Testis (tissue), 3 donors: ENCODE data around the gene ENTPD2. TPM values are rescaled to one million over a fixed set of nuclear protein-coding genes. Genes with fewer than 3 reads are reported as not detected.

Source experiments
- DNase-seq: peaks from one replicate; pipeline ENCODE4 v3.0.0-alpha.2; 2019
- H3K27ac ChIP-seq, 2 donors: fragments of 200-600 bp; sonication (generic); one replicate each; pipeline ENCODE4 v1.5.1; 2019
- H3K27me3 ChIP-seq: fragments of 200-600 bp; sonication (generic); one replicate; pipeline ENCODE4 v1.5.1; 2019
- H3K36me3 ChIP-seq: fragments of 200-600 bp; sonication (generic); one replicate; pipeline ENCODE4 v1.5.1; 2017; ENCODE audit warnings: low read depth; ENCODE audit errors: missing control alignments
- H3K4me1 ChIP-seq: fragments of 200-600 bp; sonication (generic); one replicate; pipeline ENCODE4 v1.5.1; 2019
- H3K4me3 ChIP-seq, 2 donors: fragments of 200-600 bp; sonication (generic); one replicate each; pipeline ENCODE4 v1.5.1; 2017 to 2019
- H3K9me3 ChIP-seq: fragments of 200-600 bp; sonication (generic); one replicate; pipeline ENCODE4 v1.5.1; 2017
- CTCF ChIP-seq, 3 experiments: fragments of 450-650 bp in 2 of 3; fragments of 200-600 bp in 1 of 3; sonication (generic) in 1 of 3; IDR thresholded peaks; one replicate each; pipeline ENCODE4 v1.5.1; 2016 to 2019; ENCODE audit warnings: antibody characterized with exemption in 3 of 3, mild to moderate bottlenecking in 2 of 3, moderate library complexity in 1 of 3
- POLR2A ChIP-seq: fragments of 450-650 bp; IDR thresholded peaks from one replicate; pipeline ENCODE4 v1.6.1; 2017; ENCODE audit warnings: antibody characterized with exemption, mild to moderate bottlenecking, moderate library complexity
- WGBS, 2 donors: methylation state at CpG; one replicate each; pipeline ENCODE4 v1.1.5; 2018; 5-methylcytosine and 5-hydroxymethylcytosine counted together
- intact Hi-C: fragments of 100-400 bp; cut with DNase I; formaldehyde crosslinking; loops from one replicate; pipeline ENCODE4 v1.15.1; 2023; ENCODE audit warnings: low total_unique reads
- polyA plus RNA-seq: library from polyadenylated mRNA; stranded (reverse); fragments of 350-450 nt; fragmentation: Illumina TruSeq; extraction: RNeasy Lipid Tissue Mini Kit (QIAGEN cat#74804); gene quantifications from one replicate; pipeline ENCODE4 v1.2.3, GENCODE V29; 2014; ENCODE audit warnings: low read depth, low replicate concordance; ENCODE audit not compliant: insufficient read depth
- total RNA-seq, 2 donors: library from RNA; depleted of rRNA; stranded (reverse); fragments of >200 nt; gene quantifications; one replicate each; pipeline ENCODE4 v1.2.3, GENCODE V29; 2016

Gene ENTPD2
- total and polyA plus RNA-seq, 3 donors from 2014 or later: 5.7 to 9.6 (median 8.5) TPM

GRCh38 chr9:137012694-137013570 is 40.9 kb downstream of the ENTPD2 start:
- H3K9me3 ChIP-seq: no peaks in the 10 kb centered on the region
- no peak overlapping the region for H3K27ac ChIP-seq
- TF ChIP-seq POLR2A (no peak), CTCF (IDR thresholded peaks at IDR 0.05) (no peak)
- peaks cover 2% of the 10 kb centered on the region for H3K4me1 ChIP-seq
- no peak for DNase-seq
- H3K27me3 ChIP-seq: no peaks in the 10 kb centered on the region
- WGBS, 2 donors: 87 to 90% methylated on average over 26 to 67 of the region's 67 CpGs
- H3K36me3 ChIP-seq: no peaks in the 10 kb centered on the region
- H3K4me3 ChIP-seq: no peak overlapping the region
- intact Hi-C loops: no loop called here

DNA sequence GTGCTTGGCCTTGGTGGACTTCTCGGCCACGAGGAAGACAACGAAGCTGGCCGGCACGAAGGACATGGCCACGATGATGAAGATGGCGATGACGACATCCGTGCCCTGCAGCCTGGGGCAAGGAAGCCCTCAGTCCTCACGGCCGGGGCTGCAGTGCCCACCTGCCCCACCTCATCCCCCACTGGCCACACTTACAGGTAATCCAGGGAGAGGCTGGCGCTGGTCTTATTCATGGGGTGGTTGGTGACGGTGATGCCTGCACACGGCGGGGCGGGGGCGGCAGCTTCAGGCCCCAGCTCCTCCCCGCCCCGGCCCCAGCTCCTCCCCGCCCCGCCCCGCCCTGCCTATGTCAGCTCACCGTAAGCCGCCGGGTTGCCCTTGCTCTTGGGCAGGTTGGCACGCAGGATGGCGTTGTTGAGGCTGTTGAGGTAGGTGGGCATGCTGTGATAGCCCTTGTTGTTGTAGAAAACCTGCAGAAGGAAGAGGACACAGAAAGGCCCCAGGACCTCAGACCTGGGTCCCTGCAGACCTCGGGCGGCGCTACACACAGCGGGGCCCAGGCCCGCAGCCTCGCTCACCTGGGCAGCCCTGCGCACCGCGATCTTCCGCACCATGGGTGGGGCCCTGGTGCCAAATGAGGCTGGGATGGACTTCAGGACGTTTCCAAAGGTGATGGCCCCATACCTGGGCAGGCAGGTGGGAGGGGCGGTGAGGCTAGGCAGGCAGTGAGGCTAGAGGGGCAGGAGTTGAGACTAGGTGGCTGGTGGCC is 41.8 kb downstream of the ENTPD2 start:
- no peaks in the 10 kb centered on the region for H3K9me3 ChIP-seq
- no peak for DNase-seq
- H3K27ac ChIP-seq: no peak overlapping the region
- no peak overlapping the region for H3K4me3 ChIP-seq
- no peaks in the 10 kb centered on the region for H3K36me3 ChIP-seq
- H3K27me3 ChIP-seq: no peaks in the 10 kb centered on the region
- TF ChIP-seq CTCF (IDR thresholded peaks at IDR 0.05) (no peak), POLR2A (no peak)
- WGBS, 2 donors: 91 to 93% methylated on average over 13 to 39 of the region's 39 CpGs
- intact Hi-C loops: no loop called here
- H3K4me1 ChIP-seq: peaks cover 10% of the 10 kb centered on the region

DNA sequence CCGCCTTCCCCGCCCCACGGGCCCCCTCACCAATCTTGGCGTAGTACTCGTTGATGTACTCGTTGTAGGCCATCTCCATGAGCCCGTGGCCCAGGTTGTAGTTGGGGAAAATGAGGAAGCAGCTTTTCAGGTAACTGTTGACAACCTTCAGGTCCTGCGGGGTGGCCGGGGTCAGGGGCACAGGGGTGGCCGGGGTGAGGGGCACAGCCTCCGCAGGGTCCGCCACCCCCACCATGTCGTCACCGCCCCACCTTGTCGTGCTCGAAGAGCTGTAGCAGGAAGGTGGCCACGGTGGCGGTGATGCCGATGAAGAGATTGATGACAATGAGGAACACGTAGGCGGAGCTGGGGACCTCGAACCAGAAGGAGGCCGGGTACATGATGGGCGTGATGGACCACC is 42.7 kb downstream of the ENTPD2 start:
- intact Hi-C loops: no loop called here
- Histone ChIP-seq H3K4me3 (no peak overlapping the region), H3K9me3 (no peaks in the 10 kb centered on the region), H3K36me3 (no peaks in the 10 kb centered on the region), H3K27ac (no peak overlapping the region), H3K27me3 (no peaks in the 10 kb centered on the region), H3K4me1 (peaks cover 19% of the 10 kb centered on the region)
- DNase-seq: no peak
- 96 to 97% methylated on average over 23 to 24 of the region's 24 CpGs for WGBS, 2 donors
- TF ChIP-seq POLR2A (no peak), CTCF (IDR thresholded peaks at IDR 0.05) (no peak)

DNA sequence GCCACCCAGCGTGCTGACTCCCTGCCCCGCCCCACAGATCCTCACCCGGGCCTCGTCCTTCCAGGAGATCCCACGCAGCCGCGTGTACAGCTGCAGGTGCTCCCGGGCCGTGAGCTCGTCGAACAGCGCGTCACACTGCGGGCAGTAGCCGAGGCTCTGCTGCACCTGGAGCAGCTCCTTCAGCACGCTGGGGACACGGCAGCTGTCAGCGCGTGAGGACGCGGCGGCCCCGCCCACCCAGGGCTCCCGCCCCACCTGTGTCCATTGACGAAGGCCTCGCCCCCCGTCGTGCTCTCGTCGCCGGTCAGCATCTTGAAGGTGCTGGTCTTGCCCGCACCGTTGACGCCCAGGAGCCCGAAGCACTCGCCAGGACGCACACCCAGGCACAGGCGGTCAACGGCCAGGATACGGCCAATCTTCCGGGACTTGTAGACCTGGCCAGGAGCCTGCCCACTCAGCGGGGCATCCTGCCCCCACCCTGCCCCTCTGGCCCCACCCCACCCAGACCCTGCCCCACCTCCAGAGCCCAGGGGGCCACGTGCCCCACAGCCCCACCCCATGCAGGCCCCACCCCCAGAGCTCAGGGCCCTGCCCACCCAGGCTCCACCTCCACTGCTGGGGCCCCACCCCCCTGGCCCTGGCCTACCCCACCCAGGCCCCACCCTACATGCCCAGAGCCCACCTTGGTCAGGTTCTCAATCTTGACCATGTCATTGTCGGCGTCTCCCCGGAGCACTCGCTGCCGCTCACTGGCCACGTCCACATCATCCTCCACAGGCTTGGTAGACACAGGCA is 43.7 kb downstream of the ENTPD2 start:
- Histone ChIP-seq H3K4me3 (no peak overlapping the region), H3K9me3 (no peaks in the 10 kb centered on the region), H3K27me3 (no peaks in the 10 kb centered on the region), H3K4me1 (peaks cover 22% of the 10 kb centered on the region), H3K36me3 (no peaks in the 10 kb centered on the region), H3K27ac (no peak overlapping the region)
- DNase-seq: no peak
- WGBS, 2 donors: 95 to 100% methylated on average over 12 to 45 of the region's 49 CpGs
- intact Hi-C loops: no loop called here
- no peak for TF ChIP-seq CTCF (IDR thresholded peaks at IDR 0.05)
- no peak for TF ChIP-seq POLR2A
